Upper lobe of left lung (tissue), 4 donors: ENCODE measurements around the gene TBCD.

Experiments used
- CTCF ChIP-seq, 6 experiments: fragments of 450-650 bp in 4 of 6; fragments of 200-600 bp in 2 of 6; sonication (generic) in 2 of 6; IDR thresholded peaks; one replicate each; pipeline ENCODE4 v1.5.1; 2016 to 2019; ENCODE audit warnings: antibody characterized with exemption in 6 of 6
- POLR2A ChIP-seq, 4 donors: fragments of 450-650 bp; IDR thresholded peaks; one replicate each; pipeline ENCODE4 v1.5.1; 2016 to 2017; ENCODE audit warnings: antibody characterized with exemption in 4 of 4, mild to moderate bottlenecking in 2 of 4
- POLR2AphosphoS5 ChIP-seq, 2 donors: sonication (generic); formaldehyde crosslinking; IDR thresholded peaks; one replicate each; pipeline ENCODE4 v1.5.1; 2017; ENCODE audit warnings: antibody characterized with exemption in 2 of 2

- TF ChIP-seq CTCF (IDR thresholded peaks at IDR 0.05) (no peak), POLR2A (IDR thresholded peaks at IDR 0.05) (no peak), POLR2AphosphoS5 (IDR thresholded peaks at IDR 0.05) (no peak)
These were observed 221.0 kb downstream of the TBCD start for GRCh38 chr17:82972836-82973372.
